Activated CD8-positive, alpha-beta T cell treated with anti-CD3 and anti-CD28 coated beads, Interleukin-2, amount 10 ng/mL, durations not matched to agents 7 days and 5 days (primary cell): ENCODE data around the gene POU4F1. TPM values are rescaled to one million over a fixed set of nuclear protein-coding genes. Genes with fewer than 3 reads are reported as not detected.

Source experiments
- ATAC-seq: fragments of 150-1000 bp; cut with Tn5 transposase; one replicate; pipeline ENCODE4 v1.10.0; 2021; ENCODE audit warnings: moderate library complexity
- CTCF ChIA-PET: fragments of 350-600 bp; sonication (Branson Sonifier 250); formaldehyde crosslinking; loops from one replicate; lab custom pipeline; 2021; ENCODE audit warnings: antibody characterized with exemption; lab: Charles Lee
- POLR2A ChIA-PET: fragments of 350-600 bp; sonication (Branson Sonifier 250); formaldehyde crosslinking; loops from one replicate; lab custom pipeline; 2021; ENCODE audit warnings: antibody characterized with exemption; lab: Charles Lee
- DNase-seq: peaks from one replicate; pipeline ENCODE4 v3.0.0-alpha.2; 2020
- H3K27ac Mint-ChIP-seq: one replicate; pipeline ENCODE4 v1.8.0; 2021; ENCODE audit warnings: mild to moderate bottlenecking, mixed read lengths
- H3K27me3 Mint-ChIP-seq: one replicate; pipeline ENCODE4 v1.8.0; 2021; ENCODE audit warnings: low read depth, mixed read lengths
- H3K36me3 Mint-ChIP-seq: one replicate; pipeline ENCODE4 v1.8.0; 2021; ENCODE audit warnings: low read depth, mixed read lengths
- H3K4me1 Mint-ChIP-seq: one replicate; pipeline ENCODE4 v1.8.0; 2021; ENCODE audit warnings: low read depth, mixed read lengths
- H3K4me3 Mint-ChIP-seq: one replicate; pipeline ENCODE4 v1.8.0; 2021; ENCODE audit warnings: mild to moderate bottlenecking, mixed read lengths
- H3K9me3 Mint-ChIP-seq: one replicate; pipeline ENCODE4 v1.8.0; 2022; ENCODE audit warnings: mixed read lengths; ENCODE audit not compliant: insufficient read depth
- total RNA-seq, 2 experiments: library from RNA; stranded (reverse); gene quantifications; one replicate each; pipeline ENCODE4 v1.2.3, GENCODE V29; 2021

POU4F1 gene
- total RNA-seq, 2 experiments from 2014 or later = 0.13 TPM

DNA sequence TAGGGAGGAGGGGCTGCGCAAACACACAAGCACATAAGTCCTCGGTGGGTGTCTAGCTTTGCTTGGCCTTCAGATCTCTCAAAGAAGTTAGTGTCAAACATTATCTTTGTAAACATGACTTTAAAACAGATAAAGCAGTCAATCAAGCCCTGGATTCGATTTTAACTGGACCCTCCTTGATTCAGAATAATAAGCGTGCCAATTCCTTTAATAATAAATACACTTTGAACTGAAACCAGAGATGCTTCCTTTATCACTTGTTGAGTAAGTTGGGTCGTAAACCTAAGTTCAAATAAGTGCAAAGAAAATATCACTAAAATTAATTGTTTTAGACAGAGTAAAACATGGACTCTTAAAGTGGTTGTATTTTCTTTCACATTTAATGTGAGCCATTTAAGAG lies 30.9 kb downstream of the POU4F1 start:
- Mint-ChIP-seq H3K9me3 (no peaks in the 10 kb centered on the region), H3K4me1 (no peaks in the 10 kb centered on the region), H3K27me3 (peaks cover 5% of the 10 kb centered on the region), H3K27ac (no peak overlapping the region), H3K36me3 (no peaks in the 10 kb centered on the region), H3K4me3 (no peak overlapping the region)
- POLR2A ChIA-PET = no interaction called here
- DNase-seq (no peak), ATAC-seq (no peak)
- CTCF ChIA-PET = no interaction called here

GRCh38 chr13:78569029-78569428 lies 34.3 kb downstream of the POU4F1 start:
- Mint-ChIP-seq H3K27me3 (peaks cover 5% of the 10 kb centered on the region), H3K4me1 (no peaks in the 10 kb centered on the region), H3K9me3 (no peaks in the 10 kb centered on the region), H3K27ac (no peak overlapping the region), H3K36me3 (no peaks in the 10 kb centered on the region), H3K4me3 (no peak overlapping the region)
- ChIA-PET POLR2A (no interaction called here), CTCF (no interaction called here)
- ATAC-seq (no peak), DNase-seq (no peak)

- POLR2A ChIA-PET = no interaction called here
- ATAC-seq (no peak), DNase-seq (no peak)
- no peak overlapping the region for H3K27ac Mint-ChIP-seq
- no peaks in the 10 kb centered on the region for H3K4me1 Mint-ChIP-seq
- H3K4me3 Mint-ChIP-seq = no peak overlapping the region
- CTCF ChIA-PET = no interaction called here
- H3K9me3 Mint-ChIP-seq = no peaks in the 10 kb centered on the region
- H3K27me3 Mint-ChIP-seq = peaks cover 6% of the 10 kb centered on the region
- no peaks in the 10 kb centered on the region for H3K36me3 Mint-ChIP-seq
Measured at GRCh38 chr13:78566631-78567030, 36.7 kb downstream of the POU4F1 start.

- H3K27me3 Mint-ChIP-seq = peaks cover 3% of the 10 kb centered on the region
- ATAC-seq (no peak), DNase-seq (no peak)
- H3K4me1 Mint-ChIP-seq = no peaks in the 10 kb centered on the region
- H3K4me3 Mint-ChIP-seq = no peak overlapping the region
- POLR2A ChIA-PET = no interaction called here
- H3K27ac Mint-ChIP-seq = no peak overlapping the region
- no peaks in the 10 kb centered on the region for H3K36me3 Mint-ChIP-seq
- CTCF ChIA-PET = no interaction called here
- H3K9me3 Mint-ChIP-seq = no peaks in the 10 kb centered on the region
Measured at GRCh38 chr13:78562237-78562889, 41.0 kb downstream of the POU4F1 start.

Other genes starting within 250 kb of the POU4F1 start
- gene OBI1, start 55.6 kb upstream of the POU4F1 start, total RNA-seq = 10 to 100 TPM; 20.0 to 21.4 TPM